ENCODE results near the gene NDUFA5.

NDUFA5 gene

GRCh38 chr7:123500878-123501489 is 56.6 kb downstream of the NDUFA5 start:
- Mint-ChIP-seq H3K36me3 (no peaks in the 10 kb centered on the region), H3K4me3 (no peak overlapping the region), H3K27ac (no peak overlapping the region), H3K9me3 (peaks cover 11% of the 10 kb centered on the region), H3K4me1 (no peaks in the 10 kb centered on the region), H3K27me3 (peaks cover 25% of the 10 kb centered on the region)
- ATAC-seq: no peak

- no peak overlapping the region for H3K27ac Mint-ChIP-seq
- H3K36me3 Mint-ChIP-seq: no peaks in the 10 kb centered on the region
- H3K4me1 Mint-ChIP-seq: no peaks in the 10 kb centered on the region
- peaks cover 25% of the 10 kb centered on the region for H3K27me3 Mint-ChIP-seq
- no peak overlapping the region for H3K4me3 Mint-ChIP-seq
- H3K9me3 Mint-ChIP-seq: peaks cover 3% of the 10 kb centered on the region
- ATAC-seq: no peak
Observed at GRCh38 chr7:123499211-123499970, 58.2 kb downstream of the NDUFA5 start.

- no peaks in the 10 kb centered on the region for H3K4me1 Mint-ChIP-seq
- no peaks in the 10 kb centered on the region for H3K36me3 Mint-ChIP-seq
- no peak overlapping the region for H3K27ac Mint-ChIP-seq
- H3K4me3 Mint-ChIP-seq: no peak overlapping the region
- H3K9me3 Mint-ChIP-seq: no peaks in the 10 kb centered on the region
- ATAC-seq: no peak
- peaks cover 25% of the 10 kb centered on the region for H3K27me3 Mint-ChIP-seq
Observed at GRCh38 chr7:123498601-123499000, 59.0 kb downstream of the NDUFA5 start.

GRCh38 chr7:123498031-123498430 is 59.6 kb downstream of the NDUFA5 start:
- Mint-ChIP-seq H3K27me3 (peaks cover 25% of the 10 kb centered on the region), H3K4me3 (no peak overlapping the region), H3K36me3 (no peaks in the 10 kb centered on the region), H3K4me1 (no peaks in the 10 kb centered on the region), H3K9me3 (no peaks in the 10 kb centered on the region), H3K27ac (no peak overlapping the region)
- ATAC-seq: no peak

- H3K36me3 Mint-ChIP-seq: no peaks in the 10 kb centered on the region
- ATAC-seq: no peak
- H3K27ac Mint-ChIP-seq: no peak overlapping the region
- H3K4me1 Mint-ChIP-seq: peaks cover 6% of the 10 kb centered on the region
- no peaks in the 10 kb centered on the region for H3K9me3 Mint-ChIP-seq
- H3K27me3 Mint-ChIP-seq: peaks cover 9% of the 10 kb centered on the region
- no peak overlapping the region for H3K4me3 Mint-ChIP-seq
Observed at GRCh38 chr7:123494193-123494796, 63.3 kb downstream of the NDUFA5 start.

- H3K9me3 Mint-ChIP-seq: no peaks in the 10 kb centered on the region
- H3K27me3 Mint-ChIP-seq: peaks cover 9% of the 10 kb centered on the region
- peaks cover 6% of the 10 kb centered on the region for H3K4me1 Mint-ChIP-seq
- no peak overlapping the region for H3K4me3 Mint-ChIP-seq
- peak; percentile 90 for ATAC-seq
- no peak overlapping the region for H3K27ac Mint-ChIP-seq
- H3K36me3 Mint-ChIP-seq: no peaks in the 10 kb centered on the region
Observed at GRCh38 chr7:123492485-123492884, 65.1 kb downstream of the NDUFA5 start.
